Right lobe of liver (tissue), 6 donors: ENCODE results near the gene LMO7. TPM values are rescaled to one million over a fixed set of nuclear protein-coding genes. Genes with fewer than 3 reads are reported as not detected.

Source experiments
- ATAC-seq, 4 donors: fragments of 200-7000 bp; cut with Tn5 transposase; one replicate each; pipeline ENCODE4 v1.9.1; 2020; ENCODE audit warnings: mild to moderate bottlenecking in 4 of 4, moderate library complexity in 4 of 4
- DNase-seq, 3 donors: peaks; one replicate each; pipeline ENCODE4 v3.0.0-alpha.2; 2020
- H3K27ac ChIP-seq, 3 donors: fragments of 200-600 bp; one replicate each; pipeline ENCODE4 v1.8.0; 2022
- H3K27me3 ChIP-seq, 2 donors: fragments of 200-600 bp; one replicate each; pipeline ENCODE4 v1.8.0; 2022
- H3K36me3 ChIP-seq, 4 donors: fragments of 200-600 bp; sonication (generic) in 1 of 4; one replicate each; pipeline versions ENCODE4 v1.5.1 to v1.8.0; 2017 to 2022; ENCODE audit warnings: control low read depth in 1 of 4
- H3K4me1 ChIP-seq, 4 donors: fragments of 200-600 bp; sonication (generic) in 1 of 4; one replicate each; pipeline versions ENCODE4 v1.5.1 to v1.8.0; 2017 to 2022; ENCODE audit warnings: control low read depth in 1 of 4
- H3K4me3 ChIP-seq, 3 donors: fragments of 200-600 bp; one replicate each; pipeline ENCODE4 v1.8.0; 2022
- H3K9me3 ChIP-seq, 4 donors: fragments of 200-600 bp; sonication (generic) in 1 of 4; one replicate each; pipeline versions ENCODE4 v1.5.1 to v1.8.0; 2017 to 2022; ENCODE audit warnings: control low read depth in 1 of 4
- CTCF ChIP-seq, 4 donors: fragments of 200-600 bp in 3 of 4; fragments of 450-650 bp in 1 of 4; IDR thresholded peaks; one replicate each; pipeline versions ENCODE4 v1.5.1 to v1.8.0; 2016 to 2022; ENCODE audit warnings: antibody characterized with exemption in 4 of 4, mild to moderate bottlenecking in 2 of 4
- POLR2A ChIP-seq: fragments of 450-650 bp; IDR thresholded peaks from one replicate; pipeline ENCODE4 v1.6.1; 2017; ENCODE audit warnings: antibody characterized with exemption, mild to moderate bottlenecking
- WGBS: methylation state at CpG from one replicate; pipeline ENCODE4 v1.1.6; 2018; ENCODE audit warnings: low coverage, low lambda C conversion rate; ENCODE audit not compliant: insufficient coverage; ENCODE audit errors: missing lambda C conversion rate; 5-methylcytosine and 5-hydroxymethylcytosine counted together
- intact Hi-C, 2 donors: fragments of 100-400 bp; cut with DNase I; formaldehyde crosslinking; loops; one replicate each; pipeline versions ENCODE4 v1.11.2 to v1.14.1; 2022
- total RNA-seq, 6 experiments: library from RNA; depleted of rRNA in 2 of 6; stranded (reverse); fragments of >200 nt in 2 of 6; fragmentation: NEBNext Ultra II Directional in 3 of 6; extraction: Animal tissue kit (Norgen Biotek cat#: 25700) in 3 of 6; gene quantifications; one replicate each; pipeline versions ENCODE4 v1.1.0 to v1.2.4, GENCODE V29; 2016 to 2023
- donor health status: DM: no; HTN: yes; CAD: no.
- donor health status: DM: no; HTN: no; CAD: no.
- donor health status: DM: no; HTN: no; CAD: no.
- donor health status: DM: no; HTN: yes; CAD: no.
- donor health status: DM: no; HTN: yes; CAD: no.

LMO7 gene
- total RNA-seq, 6 experiments from 2014 or later, result 42.3 to 60.2 (median 51.1) TPM

- intact Hi-C loops, result no loop called here
- Histone ChIP-seq H3K4me3 (no peak overlapping the region), H3K36me3 (peaks cover 0 to 44% (median 14%) of the 10 kb centered on the region in 4 donors), H3K9me3 (no peaks in the 10 kb centered on the region), H3K27me3 (no peaks in the 10 kb centered on the region), H3K27ac (no peak overlapping the region), H3K4me1 (peaks cover 0 to 4% (median 0%) of the 10 kb centered on the region in 4 donors)
- TF ChIP-seq POLR2A, result no peak
- TF ChIP-seq CTCF (IDR thresholded peaks at IDR 0.05), result no peak
- 24% methylated on average over 1 of the region's 1 CpG for WGBS
- no peak for DNase-seq
- peak; percentile 11 to 43 (median 28) for ATAC-seq
Observed at GRCh38 chr13:75803164-75803611, 167.1 kb downstream of the LMO7 start.

- Histone ChIP-seq H3K27me3 (no peaks in the 10 kb centered on the region), H3K27ac (peak overlapping the region in 1 of 3 donors; percentile 7), H3K9me3 (no peaks in the 10 kb centered on the region), H3K4me3 (no peak overlapping the region), H3K36me3 (peaks cover 0 to 44% (median 14%) of the 10 kb centered on the region in 4 donors), H3K4me1 (no peaks in the 10 kb centered on the region)
- DNase-seq (no peak), ATAC-seq (no peak)
- WGBS, result 73% methylated on average over 10 of the region's 10 CpGs
- intact Hi-C loops, result no loop called here
- TF ChIP-seq POLR2A (no peak), CTCF (IDR thresholded peaks at IDR 0.05) (no peak)
Observed at GRCh38 chr13:75804054-75804453, 167.9 kb downstream of the LMO7 start.

GRCh38 chr13:75804605-75805004, 168.5 kb downstream of the LMO7 start:
- Histone ChIP-seq H3K4me3 (no peak overlapping the region), H3K4me1 (no peaks in the 10 kb centered on the region), H3K9me3 (no peaks in the 10 kb centered on the region), H3K36me3 (peaks cover 0 to 44% (median 14%) of the 10 kb centered on the region in 4 donors), H3K27me3 (no peaks in the 10 kb centered on the region), H3K27ac (no peak overlapping the region)
- intact Hi-C loops, result no loop called here
- WGBS, result 80% methylated on average over 4 of the region's 4 CpGs
- ATAC-seq (no peak), DNase-seq (no peak)
- TF ChIP-seq CTCF (IDR thresholded peaks at IDR 0.05) (no peak), POLR2A (no peak)

- 100% methylated on average over 3 of the region's 7 CpGs for WGBS
- H3K4me3 ChIP-seq, result no peak overlapping the region
- no peak for DNase-seq
- intact Hi-C loops, result no loop called here
- no peaks in the 10 kb centered on the region for H3K4me1 ChIP-seq
- H3K9me3 ChIP-seq, result no peaks in the 10 kb centered on the region
- peaks cover 0 to 40% (median 14%) of the 10 kb centered on the region in 4 donors for H3K36me3 ChIP-seq
- TF ChIP-seq POLR2A, result no peak
- no peak for TF ChIP-seq CTCF (IDR thresholded peaks at IDR 0.05)
- no peak for ATAC-seq
- no peak overlapping the region for H3K27ac ChIP-seq
- H3K27me3 ChIP-seq, result no peaks in the 10 kb centered on the region
Observed at GRCh38 chr13:75806117-75806516, 170.0 kb downstream of the LMO7 start.

GRCh38 chr13:75811361-75811760, 175.2 kb downstream of the LMO7 start:
- H3K27ac ChIP-seq, result no peak overlapping the region
- no peaks in the 10 kb centered on the region for H3K27me3 ChIP-seq
- H3K9me3 ChIP-seq, result no peaks in the 10 kb centered on the region
- no peaks in the 10 kb centered on the region for H3K4me1 ChIP-seq
- WGBS, result 75% methylated on average over 5 of the region's 5 CpGs
- intact Hi-C loops, result no loop called here
- no peak overlapping the region for H3K4me3 ChIP-seq
- ATAC-seq, result no peak
- no peak for DNase-seq
- peaks cover 0 to under 1% (median 0%) of the 10 kb centered on the region in 4 donors for H3K36me3 ChIP-seq
- no peak for TF ChIP-seq POLR2A
- TF ChIP-seq CTCF (IDR thresholded peaks at IDR 0.05), result no peak
